Measurements from ENCODE around the gene PEX5L.

DNA sequence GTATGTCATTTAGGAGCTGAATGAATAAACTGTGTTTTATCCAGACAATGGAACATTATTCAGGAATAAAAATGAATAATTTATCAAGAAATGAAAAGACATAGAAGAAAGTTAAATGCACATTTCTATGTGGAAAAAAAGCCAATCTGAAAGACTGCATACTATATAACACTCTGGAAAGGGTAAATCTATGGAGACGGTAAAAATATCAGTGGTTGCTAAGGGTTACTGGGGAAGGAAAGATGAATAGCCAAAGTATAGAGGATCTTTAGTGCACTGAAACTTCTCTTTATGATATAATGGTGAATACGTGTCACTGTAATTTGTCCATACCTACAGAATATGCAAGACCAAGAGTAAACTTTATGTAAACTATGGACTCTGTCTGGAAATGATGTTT is 46.0 kb upstream of the PEX5L start:
- TF ChIP-seq POLR2A (IDR thresholded peaks at IDR 0.05; ENCODE audit: low read length) (no peak), GATA1 (IDR thresholded peaks at IDR 0.05; ENCODE audit: low read depth, low read length) (no peak)
